CD14-positive monocyte (primary cell): ENCODE measurements around the gene HEPACAM2. TPM values are rescaled to one million over a fixed set of nuclear protein-coding genes. Genes with fewer than 3 reads are reported as not detected.

Experiments used
- DNase-seq, 3 donors: peaks; one replicate each; pipeline ENCODE4 v3.0.0-alpha.2; 2011 to 2022
- H2AFZ ChIP-seq: 2 replicates; pipeline ENCODE4 v1.6.0; 2012; ENCODE audit warnings: mild to moderate bottlenecking, low read depth, low read length, inconsistent platforms; ENCODE audit not compliant: insufficient read depth, poor library complexity, severe bottlenecking
- H3K27ac ChIP-seq, 2 donors: 1 replicate in 1 of 2; 2 replicates in 1 of 2; pipeline ENCODE4 v1.5.1; 2012 to 2013; ENCODE audit warnings: low read length in 2 of 2, control low read depth in 1 of 2, inconsistent platforms in 1 of 2, low read depth in 1 of 2, mild to moderate bottlenecking in 1 of 2
- H3K27me3 ChIP-seq, 2 donors: one replicate each; pipeline versions ENCODE4 v1.6.0 to v1.6.1; 2011 to 2013; ENCODE audit warnings: low read length in 2 of 2; ENCODE audit not compliant: control insufficient read depth in 2 of 2, insufficient read depth in 2 of 2
- H3K36me3 ChIP-seq, 2 donors: replicated peaks in 1 of 2; 1 replicate in 1 of 2; 2 replicates in 1 of 2; pipeline versions ENCODE4 v1.5.1 to v1.6.1; 2012 to 2013; ENCODE audit warnings: low read length in 2 of 2, control low read depth in 1 of 2, inconsistent platforms in 1 of 2, mild to moderate bottlenecking in 1 of 2; ENCODE audit not compliant: insufficient read depth in 2 of 2, control insufficient read depth in 1 of 2
- H3K4me1 ChIP-seq, 2 donors: 1 replicate in 1 of 2; 2 replicates in 1 of 2; pipeline versions ENCODE4 v1.5.1 to v1.6.1; 2012 to 2013; ENCODE audit warnings: low read length in 2 of 2, control low read depth in 1 of 2, inconsistent platforms in 1 of 2, mild to moderate bottlenecking in 1 of 2, moderate library complexity in 1 of 2; ENCODE audit not compliant: insufficient read depth in 2 of 2, control insufficient read depth in 1 of 2
- H3K4me2 ChIP-seq: replicated peaks from 2 replicates; pipeline ENCODE3; 2012; ENCODE audit warnings: low read length, moderate library complexity, mild to moderate bottlenecking; ENCODE audit not compliant: poor library complexity, severe bottlenecking; ENCODE audit errors: extremely low read depth
- H3K4me3 ChIP-seq, 3 experiments: fragments of 200-600 bp in 1 of 3; sonication (generic) in 1 of 3; replicated peaks in 1 of 3; 1 replicate in 2 of 3; 2 replicates in 1 of 3; pipeline ENCODE4 v1.5.1; 2011 to 2013; ENCODE audit warnings: low read length in 3 of 3, mild to moderate bottlenecking in 3 of 3, control low read depth in 2 of 3, low read depth in 2 of 3, inconsistent platforms in 1 of 3, moderate library complexity in 1 of 3
- H3K79me2 ChIP-seq: 2 replicates; pipeline ENCODE4 v1.6.0; 2012; ENCODE audit warnings: mild to moderate bottlenecking, control low read depth, inconsistent platforms, low read length, moderate library complexity; ENCODE audit not compliant: insufficient read depth
- H3K9ac ChIP-seq: 2 replicates; pipeline ENCODE4 v1.6.0; 2017; ENCODE audit warnings: low read length, mild to moderate bottlenecking; ENCODE audit not compliant: insufficient read depth, poor library complexity, severe bottlenecking
- H3K9me3 ChIP-seq, 2 donors: replicated peaks in 1 of 2; 1 replicate in 1 of 2; 2 replicates in 1 of 2; pipeline versions ENCODE4 v1.5.1 to v1.6.1; 2012 to 2013; ENCODE audit warnings: low read length in 2 of 2, control low read depth in 1 of 2; ENCODE audit not compliant: control insufficient read depth in 1 of 2, insufficient read depth in 1 of 2
- H4K20me1 ChIP-seq: 2 replicates; pipeline ENCODE4 v1.6.0; 2012; ENCODE audit warnings: mild to moderate bottlenecking, low read length, control low read depth, moderate library complexity; ENCODE audit not compliant: insufficient read depth
- H3K27ac Mint-ChIP-seq, 7 donors: one replicate each; pipeline ENCODE4 v1.8.0; 2020; ENCODE audit warnings: mild to moderate bottlenecking in 7 of 7, mixed read lengths in 7 of 7, moderate library complexity in 6 of 7, inconsistent platforms in 2 of 7
- H3K27me3 Mint-ChIP-seq, 3 donors: one replicate each; pipeline ENCODE4 v1.8.0; 2021 to 2022; ENCODE audit warnings: low read depth in 3 of 3, mild to moderate bottlenecking in 3 of 3, mixed read lengths in 3 of 3, moderate library complexity in 3 of 3, inconsistent platforms in 1 of 3
- H3K36me3 Mint-ChIP-seq, 2 donors: one replicate each; pipeline ENCODE4 v1.8.0; 2020; ENCODE audit warnings: mixed read lengths in 2 of 2, inconsistent platforms in 1 of 2, mild to moderate bottlenecking in 1 of 2
- H3K4me1 Mint-ChIP-seq: one replicate; pipeline ENCODE4 v1.8.0; 2020; ENCODE audit warnings: mild to moderate bottlenecking, mixed read lengths
- H3K4me3 Mint-ChIP-seq, 2 donors: one replicate each; pipeline ENCODE4 v1.8.0; 2020; ENCODE audit warnings: mild to moderate bottlenecking in 2 of 2, mixed read lengths in 2 of 2, moderate library complexity in 1 of 2
- H3K9me3 Mint-ChIP-seq, 7 donors: one replicate each; pipeline ENCODE4 v1.8.0; 2020 to 2022; ENCODE audit warnings: mixed read lengths in 7 of 7, mild to moderate bottlenecking in 6 of 7, moderate library complexity in 6 of 7, inconsistent platforms in 2 of 7
- CTCF ChIP-seq: fragments of 200-600 bp; IDR thresholded peaks from one replicate; pipeline ENCODE4 v1.8.0; 2022; ENCODE audit warnings: antibody characterized with exemption, mild to moderate bottlenecking
- WGBS: methylation state at CpG from one replicate; pipeline ENCODE4 v1.1.5; 2013; ENCODE audit warnings: missing lambda C conversion rate; ENCODE audit not compliant: insufficient coverage; 5-methylcytosine and 5-hydroxymethylcytosine counted together
- intact Hi-C, 2 donors: fragments of 100-400 bp; cut with micrococcal nuclease; formaldehyde crosslinking; loops; one replicate each; pipeline versions ENCODE4 v1.15.0 to v1.15.1; 2023
- polyA plus RNA-seq, 3 donors: library from polyadenylated mRNA; depleted of rRNA in 1 of 3; unstranded in 2 of 3; stranded (reverse) in 1 of 3; fragments of 300-500 nt in 2 of 3; fragments of >200 nt in 1 of 3; fragmentation: Illumina TruSeq in 2 of 3; gene quantifications; 1 replicate in 2 of 3; 2 replicates in 1 of 3; pipeline ENCODE4 v1.2.3, GENCODE V29; 2012 to 2021

Gene HEPACAM2
- polyA plus RNA-seq, 3 donors, result 0.11 TPM; not detected in 2

GRCh38 chr7:93146036-93146435 is 80.2 kb downstream of the HEPACAM2 start:
- no peak overlapping the region for H2AFZ ChIP-seq

GRCh38 chr7:93145354-93145753 is 80.9 kb downstream of the HEPACAM2 start:
- Mint-ChIP-seq H3K9me3 (peaks cover 0 to 3% (median 0%) of the 10 kb centered on the region in 7 donors), H3K4me3 (peak overlapping the region in 1 of 2 donors; percentile 91), H3K27ac (peak overlapping the region; percentile 84 to 95 (median 90)), H3K36me3 (peaks cover 5 to 10% of the 10 kb centered on the region in 2 donors), H3K4me1 (peaks cover 46% of the 10 kb centered on the region), H3K27me3 (peaks cover 0 to 2% (median 0%) of the 10 kb centered on the region in 3 donors)
- DNase-seq, result peak; percentile 50 to 72 (median 66)
- H3K9me3 ChIP-seq, result no peaks in the 10 kb centered on the region
- intact Hi-C loops, result no loop called here
- H3K36me3 ChIP-seq, result peaks cover 40 to 46% of the 10 kb centered on the region in 2 donors
- H3K79me2 ChIP-seq, result peaks cover 27% of the 10 kb centered on the region
- no CpG with 5 or more reads among the region's 3 CpGs for WGBS
- no peaks in the 10 kb centered on the region for H3K27me3 ChIP-seq
- H3K4me1 ChIP-seq, result peaks cover 40 to 56% of the 10 kb centered on the region in 2 donors
- peak overlapping the region in 1 of 3 experiments; percentile 84 for H3K4me3 ChIP-seq
- H3K27ac ChIP-seq, result peak overlapping the region in 1 of 2 donors; percentile 85
- H4K20me1 ChIP-seq, result no peaks in the 10 kb centered on the region
- no peak for TF ChIP-seq CTCF
- H2AFZ ChIP-seq, result no peak overlapping the region
- peak overlapping the region; percentile 91 for H3K4me2 ChIP-seq
- H3K9ac ChIP-seq, result no peak overlapping the region

More at GRCh38 chr7:93146036-93146435, 80.2 kb downstream of the HEPACAM2 start:
- Histone ChIP-seq H3K27ac (peak overlapping the region; percentile 45 to 85), H3K4me1 (peaks cover 46 to 62% of the 10 kb centered on the region in 2 donors), H3K79me2 (peaks cover 27% of the 10 kb centered on the region), H3K27me3 (no peaks in the 10 kb centered on the region), H3K4me2 (peak overlapping the region; percentile 91), H3K36me3 (peaks cover 34 to 39% of the 10 kb centered on the region in 2 donors), H4K20me1 (no peaks in the 10 kb centered on the region), H3K9me3 (no peaks in the 10 kb centered on the region), H3K4me3 (peak overlapping the region in 1 of 3 experiments; percentile 84), H3K9ac (no peak overlapping the region)
- DNase-seq, result no peak
- intact Hi-C loops, result no loop called here
- H3K36me3 Mint-ChIP-seq, result peaks cover 5 to 10% of the 10 kb centered on the region in 2 donors
- H3K9me3 Mint-ChIP-seq, result peaks cover 0 to 3% (median 0%) of the 10 kb centered on the region in 7 donors
- WGBS, result 0% methylated on average over 1 of the region's 1 CpG
- peaks cover 53% of the 10 kb centered on the region for H3K4me1 Mint-ChIP-seq
- H3K27ac Mint-ChIP-seq, result peak overlapping the region; percentile 84 to 95 (median 90)
- H3K4me3 Mint-ChIP-seq, result peak overlapping the region; percentile 32 to 91
- TF ChIP-seq CTCF, result no peak
- H3K27me3 Mint-ChIP-seq, result peaks cover 0 to 2% (median 0%) of the 10 kb centered on the region in 3 donors
